Vagina (tissue), 2 donors: ENCODE results near the gene EMP1.

Source experiments
- CTCF ChIP-seq, 3 experiments: fragments of 450-650 bp in 2 of 3; fragments of 200-600 bp in 1 of 3; sonication (generic) in 1 of 3; IDR thresholded peaks; one replicate each; pipeline ENCODE4 v1.5.1; 2017 to 2019; ENCODE audit warnings: antibody characterized with exemption in 3 of 3, mild to moderate bottlenecking in 2 of 3, moderate library complexity in 2 of 3
- POLR2A ChIP-seq, 2 donors: fragments of 450-650 bp; IDR thresholded peaks; one replicate each; pipeline ENCODE4 v1.6.1; 2017; ENCODE audit warnings: antibody characterized with exemption in 2 of 2, mild to moderate bottlenecking in 2 of 2, moderate library complexity in 2 of 2

DNA sequence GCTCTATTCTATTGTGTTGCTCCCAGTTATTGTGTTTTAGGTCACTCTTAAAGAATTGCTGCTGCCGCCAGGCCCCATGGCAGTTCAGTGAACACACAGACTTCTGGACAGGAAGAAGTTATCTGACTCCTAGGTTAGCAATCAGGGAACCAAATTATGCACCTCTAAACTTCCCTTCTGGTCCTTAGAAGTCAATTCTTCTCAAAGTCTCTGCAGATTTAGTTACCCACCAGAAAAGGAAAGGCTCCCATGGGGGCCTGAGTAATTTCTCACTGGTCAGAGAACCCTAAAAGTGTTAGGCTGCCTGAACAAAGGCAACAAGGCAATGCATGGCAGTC, 10.0 kb downstream of the EMP1 start:
- TF ChIP-seq CTCF (IDR thresholded peaks at IDR 0.05) (no peak), POLR2A (IDR thresholded peaks at IDR 0.05) (no peak)
